CMK (cell line): Measurements from ENCODE around the gene TNFRSF19.
"Not testable (repeated sequence)": the region's sequence is repeated elsewhere in the genome, so short reads cannot be mapped to it uniquely, and the experiment has no call there.

Source experiments
- DNase-seq: peaks from one replicate; pipeline ENCODE4 v3.0.0-alpha.2; 2010; ENCODE audit warnings: low read depth

TNFRSF19 gene

GRCh38 chr13:23567906-23568460, 2.2 kb upstream of the TNFRSF19 start:
- no peak for DNase-seq

GRCh38 chr13:23570921-23571315, 706 bp downstream of the TNFRSF19 start:
- no peak for DNase-seq

GRCh38 chr13:23571431-23571830, 1.2 kb downstream of the TNFRSF19 start:
- no peak for DNase-seq

GRCh38 chr13:23572836-23573235, 2.6 kb downstream of the TNFRSF19 start:
- DNase-seq: no peak

- no peak for DNase-seq
Observed at GRCh38 chr13:23574421-23575145, 4.4 kb downstream of the TNFRSF19 start.

GRCh38 chr13:23575632-23576031, 5.4 kb downstream of the TNFRSF19 start:
- DNase-seq: no peak

- no peak for DNase-seq
Observed at GRCh38 chr13:23578411-23579071, 8.3 kb downstream of the TNFRSF19 start.

GRCh38 chr13:23579072-23579895, 9.1 kb downstream of the TNFRSF19 start:
- DNase-seq: no peak

- DNase-seq: no peak
Observed at GRCh38 chr13:23579896-23580683, 9.9 kb downstream of the TNFRSF19 start.

- DNase-seq: no peak
Observed at GRCh38 chr13:23580684-23581060, 10.5 kb downstream of the TNFRSF19 start.

GRCh38 chr13:23583491-23583890, 13.3 kb downstream of the TNFRSF19 start:
- no peak for DNase-seq

- DNase-seq: no peak
Observed at GRCh38 chr13:23584275-23584674, 14.1 kb downstream of the TNFRSF19 start.

- DNase-seq: no peak
Observed at GRCh38 chr13:23586336-23586735, 16.1 kb downstream of the TNFRSF19 start.

GRCh38 chr13:23588666-23589065, 18.5 kb downstream of the TNFRSF19 start:
- no peak for DNase-seq

GRCh38 chr13:23592596-23592995, 22.4 kb downstream of the TNFRSF19 start:
- no peak for DNase-seq

- no peak for DNase-seq
Observed at GRCh38 chr13:23593148-23593547, 22.9 kb downstream of the TNFRSF19 start.

GRCh38 chr13:23594290-23594689, 24.1 kb downstream of the TNFRSF19 start:
- not testable (repeated sequence) for DNase-seq

GRCh38 chr13:23598369-23598768, 28.2 kb downstream of the TNFRSF19 start:
- DNase-seq: no peak

GRCh38 chr13:23599083-23599925, 29.1 kb downstream of the TNFRSF19 start:
- no peak for DNase-seq

- no peak for DNase-seq
Observed at GRCh38 chr13:23600100-23600499, 29.9 kb downstream of the TNFRSF19 start.

- no peak for DNase-seq
Observed at GRCh38 chr13:23600534-23600933, 30.3 kb downstream of the TNFRSF19 start.
